T-helper 1 cell (primary cell): ENCODE results near the gene FRMPD2.
A peak's percentile ranks its signal among the peaks of the same experiment; 100 is the strongest.
"Not testable (repeated sequence)": the region's sequence is repeated elsewhere in the genome, so short reads cannot be mapped to it uniquely, and the experiment has no call there.

Experiments
- DNase-seq, 5 donors: peaks; one replicate each; pipeline ENCODE4 v3.0.0-alpha.2; 2012 to 2020

The FRMPD2 gene

GRCh38 chr10:48232717-48233447 lies 41.6 kb downstream of the FRMPD2 start:
- no peak for DNase-seq

- no peak for DNase-seq
Observed at GRCh38 chr10:48231699-48232315, 42.7 kb downstream of the FRMPD2 start.

GRCh38 chr10:48231178-48231577 lies 43.3 kb downstream of the FRMPD2 start:
- no peak for DNase-seq

- no peak for DNase-seq
Observed at GRCh38 chr10:48227213-48227612, 47.3 kb downstream of the FRMPD2 start.

- no peak for DNase-seq
Observed at GRCh38 chr10:48224979-48225560, 49.4 kb downstream of the FRMPD2 start.

- no peak for DNase-seq
Observed at GRCh38 chr10:48224296-48224695, 50.2 kb downstream of the FRMPD2 start.

GRCh38 chr10:48221814-48222213 lies 52.7 kb downstream of the FRMPD2 start:
- no peak for DNase-seq

- not testable (repeated sequence) for DNase-seq
Observed at GRCh38 chr10:48221031-48221430, 53.5 kb downstream of the FRMPD2 start.

- DNase-seq = no peak
Observed at GRCh38 chr10:48219194-48219593, 55.3 kb downstream of the FRMPD2 start.

GRCh38 chr10:48216744-48217143 lies 57.8 kb downstream of the FRMPD2 start:
- no peak for DNase-seq

- no peak for DNase-seq
Observed at GRCh38 chr10:48216204-48216505, 58.3 kb downstream of the FRMPD2 start.

GRCh38 chr10:48215486-48216203 lies 58.9 kb downstream of the FRMPD2 start:
- peak in 2 of 5 donors; percentile 5 to 37 for DNase-seq

GRCh38 chr10:48214716-48215485 lies 59.6 kb downstream of the FRMPD2 start:
- DNase-seq = no peak

- DNase-seq = no peak
Observed at GRCh38 chr10:48213047-48213446, 61.4 kb downstream of the FRMPD2 start.

- no peak for DNase-seq
Observed at GRCh38 chr10:48211777-48212176, 62.7 kb downstream of the FRMPD2 start.

GRCh38 chr10:48210966-48211365 lies 63.5 kb downstream of the FRMPD2 start:
- DNase-seq = no peak

GRCh38 chr10:48210391-48210790 lies 64.1 kb downstream of the FRMPD2 start:
- DNase-seq = no peak

- no peak for DNase-seq
Observed at GRCh38 chr10:48209241-48209640, 65.3 kb downstream of the FRMPD2 start.

- no peak for DNase-seq
Observed at GRCh38 chr10:48207853-48208252, 66.6 kb downstream of the FRMPD2 start.

GRCh38 chr10:48206482-48207250 lies 67.8 kb downstream of the FRMPD2 start:
- no peak for DNase-seq

GRCh38 chr10:48205918-48206317 lies 68.6 kb downstream of the FRMPD2 start:
- no peak for DNase-seq
